NCI-H2227 (cell line): ENCODE data around the gene ARV1.
A peak's percentile ranks its signal among the peaks of the same experiment; 100 is the strongest.
"Not testable (repeated sequence)": the region's sequence is repeated elsewhere in the genome, so short reads cannot be mapped to it uniquely, and the experiment has no call there.

Experiments
- DNase-seq: peaks from one replicate; lab custom pipeline; 2025; ENCODE audit not compliant: unreplicated experiment; lab: John Stamatoyannopoulos, UW

ARV1 gene

GRCh38 chr1:231016234-231016633, 37.3 kb downstream of the ARV1 start:
- no peak for DNase-seq

GRCh38 chr1:231016966-231017365, 38.1 kb downstream of the ARV1 start:
- DNase-seq = no peak

DNA sequence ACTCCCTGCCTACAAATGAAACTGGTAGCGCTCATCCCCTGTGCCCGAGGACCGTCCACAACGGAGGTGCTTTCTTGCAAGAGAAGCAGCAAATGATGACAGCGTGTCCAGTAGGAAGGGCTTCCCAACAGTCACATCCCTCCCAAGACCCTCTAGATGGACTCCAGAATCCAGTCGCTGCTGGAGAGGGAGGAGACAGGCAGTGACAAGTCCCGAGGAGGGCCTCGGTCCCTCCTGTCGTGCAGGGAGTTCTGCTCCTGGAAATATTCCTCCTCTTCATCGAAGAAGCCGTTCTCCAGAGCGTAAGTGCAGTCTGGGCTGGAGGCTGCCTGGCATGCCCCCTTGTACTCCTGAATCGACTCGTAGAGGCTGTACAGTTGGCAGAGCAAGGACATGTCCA, 40.8 kb downstream of the ARV1 start:
- DNase-seq = no peak

GRCh38 chr1:231020139-231020601, 41.3 kb downstream of the ARV1 start:
- DNase-seq = peak; percentile 19

- DNase-seq = no peak
Measured at GRCh38 chr1:231020816-231021215, 41.9 kb downstream of the ARV1 start.

GRCh38 chr1:231021540-231022031, 42.7 kb downstream of the ARV1 start:
- no peak for DNase-seq

DNA sequence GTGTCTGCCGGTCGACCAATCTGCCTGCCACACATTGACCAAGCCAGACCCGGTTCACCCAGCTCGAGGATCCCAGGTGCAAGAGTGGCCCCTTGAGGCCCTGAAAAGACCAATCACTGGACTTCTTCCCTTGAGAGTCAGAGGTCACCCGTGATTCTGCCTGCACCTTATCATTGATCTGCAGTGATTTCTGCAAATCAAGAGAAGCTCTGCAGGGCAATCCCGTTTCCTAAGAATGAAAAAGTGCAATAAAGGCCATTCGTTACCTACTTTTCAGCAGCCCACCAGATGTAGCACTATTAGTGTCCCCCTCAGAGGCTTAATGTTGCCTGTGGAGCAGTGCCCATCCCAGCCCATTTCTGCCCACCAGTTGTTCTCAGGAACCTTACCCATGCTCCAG, 43.6 kb downstream of the ARV1 start:
- DNase-seq = not testable (repeated sequence)

GRCh38 chr1:231023150-231023549, 44.3 kb downstream of the ARV1 start:
- DNase-seq = no peak

- no peak for DNase-seq
Measured at GRCh38 chr1:231026576-231026975, 47.7 kb downstream of the ARV1 start.

- no peak for DNase-seq
Measured at GRCh38 chr1:231027136-231027925, 48.4 kb downstream of the ARV1 start.

GRCh38 chr1:231027971-231028370, 49.1 kb downstream of the ARV1 start:
- DNase-seq = no peak

- peak; percentile 56 for DNase-seq
Measured at GRCh38 chr1:231028682-231029081, 49.8 kb downstream of the ARV1 start.

DNA sequence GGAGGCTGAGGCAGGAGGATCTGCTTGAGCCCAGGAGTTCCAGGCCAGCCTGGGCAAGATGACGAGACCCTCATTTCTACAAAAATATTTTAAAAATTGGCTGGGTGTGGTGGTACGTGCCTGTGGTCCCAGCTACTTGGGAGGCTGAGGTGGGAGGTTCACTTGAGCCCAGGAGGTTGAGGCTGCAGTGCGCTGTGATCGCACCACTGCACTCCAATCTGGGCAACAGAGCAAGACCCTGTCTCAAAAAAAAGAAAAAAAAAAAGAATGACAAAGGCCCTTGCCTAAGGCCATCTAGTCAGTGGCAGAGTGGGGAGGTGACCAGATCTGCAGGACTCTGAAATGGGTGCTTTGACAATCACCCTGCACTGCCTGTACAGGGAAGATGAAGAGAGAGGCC, 50.4 kb downstream of the ARV1 start:
- not testable (repeated sequence) for DNase-seq

- DNase-seq = no peak
Measured at GRCh38 chr1:231029841-231030240, 50.9 kb downstream of the ARV1 start.

GRCh38 chr1:231032963-231033362, 54.1 kb downstream of the ARV1 start:
- no peak for DNase-seq

GRCh38 chr1:231035799-231036198, 56.9 kb downstream of the ARV1 start:
- DNase-seq = no peak

- no peak for DNase-seq
Measured at GRCh38 chr1:231036416-231036815, 57.5 kb downstream of the ARV1 start.

DNA sequence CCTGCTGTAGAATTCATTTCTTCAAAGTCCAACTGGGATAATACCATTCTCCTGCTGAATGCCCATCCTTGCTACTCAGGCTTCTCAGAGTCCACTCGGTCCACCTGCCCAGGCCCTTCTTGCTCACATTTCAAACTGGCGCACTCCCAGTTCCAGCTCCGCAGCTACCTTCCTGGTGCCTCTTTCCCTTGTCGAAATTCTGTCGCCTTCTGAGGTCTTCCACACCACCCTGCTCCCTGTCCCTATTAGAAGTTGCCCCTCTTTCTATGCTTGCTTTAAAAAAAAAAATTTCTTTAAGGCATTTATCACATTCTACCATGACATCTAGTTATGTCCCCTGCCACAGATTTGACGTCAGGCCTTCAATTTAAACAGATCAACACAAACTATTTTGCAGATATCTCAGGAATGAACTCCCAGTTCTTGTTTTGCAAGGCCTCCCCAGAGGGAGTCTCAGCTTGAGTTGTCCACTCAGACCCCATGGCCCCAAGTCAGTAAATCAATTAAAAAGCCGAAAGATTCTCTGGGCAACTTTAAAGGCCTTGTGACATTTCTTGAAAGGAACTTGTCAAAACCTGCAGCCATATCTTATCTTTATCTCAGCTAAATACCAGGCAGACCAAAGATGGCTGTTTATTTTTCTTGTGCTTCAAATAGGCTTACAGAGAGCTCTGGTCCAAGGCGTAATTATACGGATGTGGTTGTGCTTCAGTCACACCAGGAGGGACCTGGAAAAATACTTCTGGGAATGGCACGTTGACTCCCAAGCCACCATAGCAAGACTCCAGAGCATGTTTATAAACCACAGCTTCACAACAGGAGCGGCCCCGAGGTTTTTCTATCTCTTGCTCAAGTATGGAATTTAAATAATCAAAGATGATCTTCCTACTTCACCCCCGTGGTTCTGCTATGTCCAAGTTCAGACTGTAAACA, 59.0 kb downstream of the ARV1 start:
- no peak for DNase-seq

DNA sequence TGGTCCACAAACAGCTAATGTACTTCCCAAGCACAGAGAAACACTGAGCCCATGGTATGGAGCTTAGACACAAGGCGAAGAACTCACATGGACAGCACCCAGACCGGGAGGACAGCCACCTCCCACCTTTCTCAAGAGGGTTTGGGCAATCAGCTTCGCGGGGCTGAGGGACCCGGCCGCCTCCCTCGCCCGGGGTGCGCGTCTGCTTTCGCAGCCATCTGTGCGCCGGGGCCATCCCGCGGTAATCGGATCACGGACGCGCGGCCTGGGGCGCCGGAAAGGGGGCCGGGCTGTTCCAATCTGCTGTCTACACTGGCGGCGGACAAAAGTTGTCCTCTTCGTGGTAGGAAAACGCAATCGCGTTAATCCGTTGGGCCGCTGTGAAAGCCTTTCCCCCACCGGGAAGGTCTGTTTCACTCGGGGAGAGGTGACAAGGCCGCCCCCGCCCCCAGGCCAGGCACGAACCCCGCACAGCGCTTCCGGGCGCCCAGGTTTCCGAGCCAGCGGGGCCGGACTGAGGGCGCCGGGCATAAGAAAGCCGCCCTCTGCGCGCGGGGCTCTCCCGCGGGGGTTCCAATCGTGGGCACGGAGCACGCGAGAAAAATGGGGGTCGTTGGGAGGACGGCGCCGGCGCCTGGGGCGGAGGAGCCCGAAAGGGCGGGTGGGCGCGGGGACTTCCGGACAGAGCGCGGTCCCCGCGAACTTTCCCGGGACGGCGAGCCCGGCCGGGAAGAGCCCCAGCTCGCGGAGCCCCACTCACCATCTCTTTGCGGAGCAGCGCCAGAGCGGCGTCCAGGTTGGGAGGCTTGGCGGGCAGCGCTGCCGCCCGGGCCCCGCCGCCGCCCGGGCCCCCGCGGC, 60.5 kb downstream of the ARV1 start:
- DNase-seq = peak; percentile 29

DNA sequence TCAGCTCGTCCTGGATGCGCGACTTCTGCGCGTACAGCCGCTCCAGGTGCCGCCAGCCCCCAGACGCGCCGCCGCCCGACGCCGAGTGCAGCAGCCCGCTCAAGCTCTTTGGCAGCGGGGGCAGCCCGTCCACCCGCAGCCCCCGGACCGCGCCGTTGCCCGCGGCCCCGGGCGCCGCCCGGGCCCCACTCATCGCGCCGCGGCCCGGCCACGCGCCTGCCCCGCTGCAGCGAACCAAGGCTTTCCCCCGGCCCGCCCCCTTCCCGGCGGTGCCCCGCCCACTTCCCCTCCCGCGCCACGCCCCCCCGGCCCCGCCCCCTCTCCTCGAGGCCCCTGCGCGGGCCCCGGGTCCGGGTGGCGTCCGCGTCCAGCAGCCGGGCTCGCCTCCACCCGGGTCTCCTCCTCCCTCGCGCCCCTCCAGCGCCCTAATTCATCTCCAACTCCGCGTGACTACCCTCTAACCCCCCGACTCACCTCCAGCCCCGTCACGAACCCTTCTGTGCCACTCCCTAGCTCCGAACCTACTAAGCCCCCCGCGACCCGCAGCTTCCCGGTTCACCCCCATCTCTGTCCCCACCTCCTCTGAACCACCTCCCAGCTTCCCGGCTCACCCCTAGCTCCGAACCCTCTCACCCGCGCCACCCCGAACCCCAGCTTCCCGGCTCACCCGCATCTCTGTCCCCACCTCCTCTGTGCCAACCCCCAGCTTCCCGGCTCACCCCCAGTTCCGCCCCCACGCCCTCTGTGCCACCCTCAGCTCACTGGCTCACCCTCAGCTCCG, 61.3 kb downstream of the ARV1 start, which contains the start of gene FAM89A:
TSS of gene FAM89A (minus strand) at position 236 of the 781 bp plus-strand sequence. CDS start at position 193, 43 bp downstream.
- DNase-seq = peak; percentile 68
